ENCODE results near the gene TTC19. TPM values are rescaled to one million over a fixed set of nuclear protein-coding genes. Genes with fewer than 3 reads are reported as not detected.

Gene TTC19
- total RNA-seq (2021; fragmentation: NEBNext Ultra II Directional; extraction: Animal tissue kit (Norgen Biotek cat#: 25700)) (50.7 and 55.0 TPM in 2 replicates), polyA plus RNA-seq (2011; rRNA removed) (9.9 and 11.8 TPM in 2 replicates), polyA minus RNA-seq (2011; rRNA and poly(A)+ RNA removed) (10.6 and 14.9 TPM in 2 replicates)
- 14.4 TPM for polyA plus RNA-seq (2011; cell fraction: cytosol; rRNA removed)
- 27.6 TPM for polyA plus RNA-seq (2011; cell fraction: nucleus; rRNA removed)
- polyA plus RNA-seq (2012, experiment 1 of 2) = 36.1 to 48.9 TPM (median 38.4 TPM) in 4 replicates
- polyA plus RNA-seq (2012, experiment 2 of 2) = 9.5 TPM
- 38.5 TPM for polyA plus RNA-seq (2013, experiment 1 of 2)
- 46.4 TPM for polyA plus RNA-seq (2013, experiment 2 of 2)
- polyA minus RNA-seq (2011; cell fraction: cytosol; rRNA and poly(A)+ RNA removed) = 28.7 TPM
- 33.0 TPM for polyA minus RNA-seq (2011; cell fraction: nucleus; rRNA and poly(A)+ RNA removed)
- long read RNA-seq, experiment 1, transcript TTC19-201 (10 exons, 3,002 nt) = major isoform, 25 of 81 reads
- long read RNA-seq, experiment 1, partial matches to known transcripts = 43 of 81 reads
- long read RNA-seq, experiment 1, other reads (novel, unspliced or antisense) = 8 of 81 reads
- long read RNA-seq, experiment 2, partial matches to known transcripts = 3 of 13 reads
- long read RNA-seq, experiment 2, other reads (novel, unspliced or antisense) = 10 of 13 reads

GRCh38 chr17:15999141-15999973 is at the start of gene TTC19, which contains the start of gene ZSWIM7:
Gene TTC19 (plus strand): TSS chr17:15999824. CDS start chr17:15999849, 25 bp downstream.
Gene ZSWIM7 (minus strand): TSS chr17:15999704. CDS start chr17:15999594, 110 bp downstream.
- Histone ChIP-seq H2BK20ac (ENCODE audit: low read length) (no peak within 1 kb of the TSS), H3K27me3 (replicated peaks in 1 of 4; ENCODE audit: control insufficient read depth in 3 of 4, extremely low read depth in 1 of 4, insufficient read depth in 3 of 4, low read length in 3 of 4) (no peaks in the 10 kb centered on the region), H3K9ac (replicated peaks in 1 of 4; ENCODE audit: extremely low read depth in 1 of 4, low read depth in 3 of 4, low read length in 3 of 4) (peak within 1 kb of the TSS; percentile 88 to 99 (median 88)), H3K4me2 (ENCODE audit: insufficient read depth in 1 of 2, low read depth in 2 of 2, low read length in 2 of 2) (peak within 1 kb of the TSS; percentile 81 to 94), H2AK5ac (ENCODE audit: low read depth, low read length) (no peak within 1 kb of the TSS), H2AFZ (ENCODE audit: low read length) (0 out of 2 replicates have a peak within 1 kb of the TSS, but pooled peaks have one; percentile 2), H3K18ac (ENCODE audit: extremely low read depth, low read length) (peak within 1 kb of the TSS; percentile 79), H3K36me3 (ENCODE audit: control insufficient read depth in 2 of 4, insufficient read depth in 4 of 4, low read length in 3 of 4) (peaks cover 16 to 32% (median 29%) of the 10 kb centered on the region in 4 experiments), H4K20me1 (replicated peaks in 1 of 2; ENCODE audit: control insufficient read depth in 1 of 2, insufficient read depth in 2 of 2, low read length in 2 of 2) (peaks cover 3 to 4% of the 10 kb centered on the region in 2 experiments), H3K4me1 (replicated peaks in 1 of 4; ENCODE audit: control insufficient read depth in 3 of 4, insufficient read depth in 4 of 4, low read length in 3 of 4) (peaks cover 0 to 6% (median 2%) of the 10 kb centered on the region in 4 experiments; a peak in 3 of 7 replicates), H3K79me2 (ENCODE audit: control insufficient read depth in 1 of 2, insufficient read depth in 2 of 2, low read length in 2 of 2) (peaks cover 10 to 29% of the 10 kb centered on the region in 2 experiments), H4K5ac (ENCODE audit: insufficient read length, low read depth, low read length) (peak within 1 kb of the TSS; percentile 79), H3K9me3 (ENCODE audit: insufficient read depth in 2 of 2, low read depth in 1 of 2, low read length in 1 of 2) (no peaks in the 10 kb centered on the region; a peak in 1 of 4 replicates), H4K91ac (replicated peaks; ENCODE audit: insufficient read length, low read length) (no peak within 1 kb of the TSS), H3K23ac (ENCODE audit: insufficient read length) (no peak within 1 kb of the TSS), H3K79me1 (ENCODE audit: low read depth, low read length) (peaks cover 8% of the 10 kb centered on the region), H3K56ac (replicated peaks; ENCODE audit: insufficient read length, low read depth, low read length) (peak within 1 kb of the TSS; percentile 50), H3K14ac (ENCODE audit: insufficient read length) (no peak within 1 kb of the TSS), H3K23me2 (ENCODE audit: low read depth, low read length) (peaks cover 4% of the 10 kb centered on the region), H2BK12ac (ENCODE audit: low read depth, low read length) (no peak within 1 kb of the TSS), H2BK120ac (replicated peaks; ENCODE audit: low read depth, low read length) (no peak within 1 kb of the TSS), H3K27ac (ENCODE audit: low read depth, low read length) (peak within 1 kb of the TSS; percentile 89), H2BK5ac (ENCODE audit: low read depth, low read length) (peak within 1 kb of the TSS; percentile 93), H3K4ac (replicated peaks; ENCODE audit: insufficient read length, low read depth, low read length) (no peak within 1 kb of the TSS), H3K4me3 (ENCODE audit: extremely low read depth in 1 of 4, insufficient read depth in 2 of 4, low read depth in 3 of 4, low read length in 4 of 4) (peak within 1 kb of the TSS; percentile 63 to 92 (median 86)), H4K8ac (ENCODE audit: extremely low read depth, insufficient read depth, low read length) (peak within 1 kb of the TSS; percentile 97), H2BK15ac (ENCODE audit: low read length) (no peak within 1 kb of the TSS)
- ChIA-PET POLR2A (ENCODE audit: partially characterized antibody) (interaction anchor here (0.6 to 4.5 kb wide), 19 partner anchors 10 to 665 kb away, joined by 3 to 41 read pairs (median 4); partner anchors contain the start of genes ADORA2B and PIGL), CTCF (ENCODE audit: partially characterized antibody) (interaction anchor here (0.6 to 4.6 kb wide), 12 partner anchors 21 to 149 kb away, joined by 3 to 38 read pairs (median 4); partner anchors contain the start of gene ADORA2B)
- 3% methylated on average over 77 of the region's 91 CpGs; no CpG with 5 or more reads in 1 of the 2 experiments for WGBS, 2 experiments (ENCODE audit: extremely low coverage in 1 of 2, insufficient coverage in 1 of 2, insufficient read length in 1 of 2, insufficient replicate concordance in 2 of 2, low coverage in 1 of 2, low lambda C conversion rate in 2 of 2, missing lambda C conversion rate in 1 of 2)
- FAIRE-seq (no peak), DNase-seq (ENCODE audit: low read depth in 1 of 2, low spot score in 2 of 2) (peak; percentile 91 to 99)
- TF ChIP-seq CBX8 (IDR thresholded peaks at IDR 0.05; ENCODE audit: borderline replicate concordance, low read depth, low read length) (no peak), YY1 (IDR thresholded peaks at IDR 0.05; ENCODE audit: low read depth, low read length) (peak; percentile 87), EP300 (IDR thresholded peaks at IDR 0.05; ENCODE audit: borderline replicate concordance in 1 of 2, low read depth in 2 of 2, low read length in 2 of 2) (0 out of 3 replicates have a peak, but pooled peaks of 1 of the 2 experiments have one; percentile 9), CREB1 (IDR thresholded peaks at IDR 0.05) (peak; percentile 100), ASH2L (IDR thresholded peaks at IDR 0.05; ENCODE audit: low read length) (peak; percentile 92), USF2 (IDR thresholded peaks at IDR 0.05; ENCODE audit: low read length) (no peak)

Data from H1 (cell line).